Stimulated activated CD4-positive, alpha-beta T cell treated with anti-CD3 and anti-CD28 coated beads, Interleukin-15, amount 100 ng/mL, for 1 hour (primary cell): Measurements from ENCODE around the gene RCN2.
"Not testable (repeated sequence)": the region's sequence is repeated elsewhere in the genome, so short reads cannot be mapped to it uniquely, and the experiment has no call there.

ENCODE experiments used
- DNase-seq, 2 donors: peaks; one replicate each; pipeline ENCODE4 v3.0.0-alpha.2; 2020; ENCODE audit warnings: low read depth in 1 of 2, low spot score in 1 of 2

Gene RCN2, protein sequence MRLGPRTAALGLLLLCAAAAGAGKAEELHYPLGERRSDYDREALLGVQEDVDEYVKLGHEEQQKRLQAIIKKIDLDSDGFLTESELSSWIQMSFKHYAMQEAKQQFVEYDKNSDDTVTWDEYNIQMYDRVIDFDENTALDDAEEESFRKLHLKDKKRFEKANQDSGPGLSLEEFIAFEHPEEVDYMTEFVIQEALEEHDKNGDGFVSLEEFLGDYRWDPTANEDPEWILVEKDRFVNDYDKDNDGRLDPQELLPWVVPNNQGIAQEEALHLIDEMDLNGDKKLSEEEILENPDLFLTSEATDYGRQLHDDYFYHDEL

GRCh38 chr15:76931397-76932134 lies at the start of gene RCN2:
Gene RCN2, plus strand, starts transcription at chr15:76931749. Its CDS starts 93 bp downstream, at chr15:76931842.
- DNase-seq: peak; percentile 87 to 88

DNA sequence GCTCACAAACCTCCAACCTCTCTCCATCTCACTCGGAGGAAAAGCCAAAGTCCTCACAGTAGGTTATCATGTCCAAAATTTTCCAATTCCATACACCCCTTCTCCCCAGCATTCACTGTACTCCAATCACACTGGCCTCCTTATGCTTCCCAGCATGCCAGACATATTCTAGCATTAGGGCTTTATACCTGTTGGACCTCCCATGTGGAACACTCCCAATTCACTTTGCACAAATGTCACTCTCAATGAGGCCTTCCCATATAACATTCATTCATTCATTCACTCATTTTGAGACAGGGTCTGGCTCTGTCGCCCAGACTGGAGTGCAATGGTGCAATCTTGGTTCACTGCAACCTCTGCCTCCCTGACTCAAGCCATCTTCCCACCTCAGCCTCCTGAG lies 46.3 kb upstream of the RCN2 start:
- no peak for DNase-seq

DNA sequence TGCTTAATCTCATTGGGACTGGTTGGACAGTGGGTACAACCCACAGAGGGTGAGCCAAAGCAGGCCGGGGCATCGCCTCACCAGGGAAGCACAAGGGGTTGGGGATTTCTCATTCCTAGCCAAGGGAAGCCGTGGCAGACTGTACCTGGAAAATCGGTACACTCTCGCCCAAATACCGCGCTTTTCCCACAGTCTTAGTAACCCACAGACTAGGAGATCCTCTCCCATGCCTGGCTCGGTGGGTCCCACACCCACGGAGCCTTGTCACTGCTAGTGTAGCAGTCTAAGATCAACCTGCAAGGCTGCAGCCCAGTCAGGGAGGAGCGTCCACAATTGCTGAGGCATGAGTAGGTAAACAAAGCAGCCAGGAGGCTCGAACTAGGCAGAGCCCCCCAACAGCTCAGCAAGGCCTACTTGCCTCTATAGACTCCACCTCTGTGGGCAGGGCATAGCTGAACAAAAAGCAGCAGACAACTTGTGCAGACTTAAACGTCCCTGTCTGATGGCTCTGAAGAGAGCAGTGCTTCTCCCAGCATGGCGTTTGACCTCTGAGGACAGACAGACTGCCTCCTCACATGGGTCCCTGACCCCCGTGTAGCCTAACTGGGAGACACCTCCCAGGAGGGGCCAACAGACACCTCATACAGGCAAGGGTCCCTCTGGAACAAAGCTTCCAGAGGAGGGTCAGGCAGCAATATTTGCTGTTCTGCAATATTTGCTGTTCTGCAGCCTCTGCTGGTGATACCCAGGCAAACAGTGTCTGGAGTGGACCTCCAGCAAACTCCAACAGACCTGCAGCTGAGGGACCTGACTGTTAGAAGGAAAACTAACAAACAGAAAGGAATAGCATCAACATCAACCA lies 44.0 kb upstream of the RCN2 start:
- not testable (repeated sequence) for DNase-seq

DNA sequence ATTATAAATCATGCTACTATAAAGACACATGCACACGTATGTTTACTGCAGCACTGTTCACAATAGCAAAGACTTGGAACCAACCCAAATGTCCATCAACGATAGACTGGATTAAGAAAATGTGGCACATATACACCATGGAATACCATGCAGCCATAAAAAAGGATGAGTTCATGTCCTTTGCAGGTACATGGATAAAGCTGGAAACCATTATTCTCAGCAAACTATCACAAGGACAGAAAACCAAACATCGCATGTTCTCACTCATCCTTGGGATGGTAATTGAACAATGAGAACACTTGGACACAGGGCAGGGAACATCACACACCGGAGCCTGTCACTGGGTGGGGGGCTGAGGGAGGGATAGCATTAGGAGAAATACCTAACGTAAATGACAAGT lies 38.7 kb upstream of the RCN2 start:
- not testable (repeated sequence) for DNase-seq

- no peak for DNase-seq
Measured at GRCh38 chr15:76894174-76894573, 37.4 kb upstream of the RCN2 start.

DNA sequence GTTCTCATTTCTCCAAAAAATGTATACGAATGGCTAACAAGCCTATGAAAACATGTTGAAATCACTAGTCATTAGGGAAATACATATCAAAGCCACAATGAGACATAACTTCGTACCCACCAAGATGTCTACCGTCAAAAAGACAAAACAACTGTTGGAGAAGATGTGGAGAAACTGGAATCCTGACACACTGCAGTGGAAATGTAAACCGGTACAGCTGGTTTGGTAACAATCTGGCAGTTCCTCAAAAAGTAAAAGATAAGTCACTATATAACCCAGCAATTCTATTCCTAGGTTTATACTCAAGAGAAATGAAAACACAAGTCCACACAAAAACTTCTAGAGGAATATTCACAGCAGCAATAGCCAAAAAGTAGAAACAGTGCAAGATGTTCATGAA lies 33.4 kb upstream of the RCN2 start:
- no peak for DNase-seq

DNA sequence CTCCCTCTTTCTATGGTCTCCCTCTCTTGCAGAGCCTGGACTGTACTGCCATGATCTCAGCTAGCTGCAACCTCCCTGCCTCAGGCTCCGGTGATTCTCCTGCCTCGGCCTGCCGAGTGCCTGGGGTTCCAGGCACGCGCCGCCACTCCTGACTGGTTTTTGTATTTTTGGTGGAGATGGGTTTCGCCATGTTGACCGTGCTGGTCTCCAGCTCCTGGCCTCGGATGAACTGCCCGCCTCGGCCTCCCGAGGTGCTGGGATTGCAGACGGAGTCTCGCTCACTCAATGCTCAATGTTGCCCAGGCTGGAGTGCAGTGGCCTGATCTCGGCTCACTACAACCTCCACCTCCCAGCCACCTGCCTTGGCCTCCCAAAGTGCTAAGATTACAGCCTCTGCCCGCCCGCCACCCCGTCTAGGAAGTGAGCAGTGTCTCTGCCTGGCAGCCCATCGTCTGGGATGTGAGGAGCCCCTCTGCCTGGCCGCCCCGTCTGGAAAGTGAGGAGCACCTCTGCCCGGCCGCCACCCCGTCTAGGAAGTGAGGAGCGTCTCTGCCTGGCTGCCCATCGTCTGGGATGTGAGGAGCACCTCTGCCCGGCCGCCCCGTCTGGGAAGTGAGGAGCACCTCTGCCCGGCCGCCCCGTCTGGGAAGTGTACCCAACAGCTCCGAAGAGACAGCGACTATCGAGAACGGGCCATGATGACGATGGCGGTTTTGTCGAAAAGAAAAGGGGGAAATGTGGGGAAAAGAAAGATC lies 32.2 kb upstream of the RCN2 start:
- not testable (repeated sequence) for DNase-seq

DNA sequence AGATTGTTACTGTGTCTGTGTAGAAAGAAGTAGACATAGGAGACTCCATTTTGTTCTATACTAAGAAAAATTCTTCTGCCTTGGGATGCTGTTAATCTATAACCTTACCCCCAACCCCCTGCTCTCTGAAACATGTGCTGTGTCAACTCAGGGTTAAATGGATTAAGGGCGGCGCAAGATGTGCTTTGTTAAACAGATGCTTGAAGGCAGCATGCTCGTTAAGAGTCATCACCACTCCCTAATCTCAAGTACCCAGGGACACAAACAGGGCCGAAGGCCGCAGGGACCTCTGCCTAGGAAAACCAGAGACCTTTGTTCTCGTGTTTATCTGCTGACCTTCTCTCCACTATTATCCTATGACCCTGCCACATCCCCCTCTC lies 31.6 kb upstream of the RCN2 start:
- DNase-seq: not testable (repeated sequence)

GRCh38 chr15:76901965-76902364 lies 29.6 kb upstream of the RCN2 start:
- no peak for DNase-seq

- DNase-seq: no peak
Measured at GRCh38 chr15:76903251-76903681, 28.3 kb upstream of the RCN2 start.

DNA sequence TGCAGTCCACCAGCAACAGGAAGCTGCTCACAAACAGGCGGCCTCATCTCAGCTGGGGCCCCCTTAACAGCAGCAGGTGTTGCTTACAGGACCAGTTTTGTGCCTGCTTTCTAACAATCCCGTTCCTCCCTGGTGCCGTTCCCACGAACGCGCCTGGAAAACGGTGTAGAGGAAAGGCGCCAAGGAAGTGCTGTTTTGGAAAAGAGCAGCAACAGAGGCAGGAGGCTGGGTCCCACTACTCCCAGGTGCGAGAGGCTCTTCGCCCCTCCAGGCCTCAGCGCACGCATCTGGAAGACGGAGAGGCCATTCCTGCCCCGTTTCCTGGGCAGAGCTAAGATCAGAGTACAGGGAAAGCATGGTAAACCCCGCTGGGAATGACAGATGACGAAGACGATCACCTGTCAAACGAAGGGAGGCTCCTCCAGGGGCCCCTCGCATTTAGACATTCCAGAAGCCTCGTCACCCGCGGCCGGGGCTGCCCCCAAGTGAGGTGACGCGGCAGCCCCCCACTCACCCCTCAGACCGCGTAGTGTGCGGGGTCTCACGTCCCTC lies 27.0 kb upstream of the RCN2 start:
- DNase-seq: no peak

GRCh38 chr15:76905013-76905839 lies 26.3 kb upstream of the RCN2 start, which contains the start of gene SCAPER:
Gene SCAPER, minus strand, starts transcription at chr15:76905340. Its CDS starts 21,523 bp downstream, at chr15:76883817.
- peak; percentile 84 to 90 for DNase-seq

DNA sequence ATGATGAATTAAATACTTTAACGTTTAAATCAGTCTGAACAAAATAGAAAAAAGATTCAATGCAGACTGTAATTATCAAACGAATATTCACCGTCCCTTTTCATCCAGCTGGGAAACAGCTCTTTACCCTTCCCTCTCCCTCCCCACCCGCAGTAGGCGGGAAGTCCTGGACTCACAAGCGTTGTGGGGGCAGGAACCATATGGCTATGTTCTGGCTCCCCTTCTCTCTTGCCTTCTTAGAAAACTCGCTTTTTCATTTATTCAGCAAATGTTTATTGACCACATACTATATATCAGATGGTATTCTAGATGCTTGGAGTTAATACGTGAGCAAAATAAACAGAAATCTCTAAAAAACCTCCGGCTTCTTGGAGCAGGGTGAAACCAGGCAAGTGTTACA lies 25.7 kb upstream of the RCN2 start:
- DNase-seq: no peak

GRCh38 chr15:76912430-76912829 lies 19.1 kb upstream of the RCN2 start:
- no peak for DNase-seq

DNA sequence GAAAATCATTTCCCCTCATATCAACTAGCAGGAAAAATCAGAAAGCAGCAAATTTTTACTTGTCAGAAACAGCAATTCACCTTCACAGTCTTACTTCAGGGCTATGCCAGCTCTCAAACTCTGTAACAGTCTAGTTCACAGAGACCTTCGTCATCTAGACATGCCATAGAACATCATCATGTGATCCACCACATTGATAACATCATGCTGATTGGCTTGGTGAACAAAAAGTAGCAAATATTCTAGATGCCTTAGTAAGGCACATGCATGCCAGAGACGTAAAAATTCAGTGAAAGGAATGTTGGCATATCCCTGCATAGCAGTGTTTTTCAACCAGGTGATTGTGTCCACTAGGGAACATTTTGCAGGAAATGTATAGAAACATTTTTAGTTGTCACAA lies 17.8 kb upstream of the RCN2 start:
- no peak for DNase-seq

GRCh38 chr15:76916369-76916768 lies 15.2 kb upstream of the RCN2 start:
- DNase-seq: no peak

GRCh38 chr15:76928201-76928600 lies 3.3 kb upstream of the RCN2 start:
- no peak for DNase-seq

DNA sequence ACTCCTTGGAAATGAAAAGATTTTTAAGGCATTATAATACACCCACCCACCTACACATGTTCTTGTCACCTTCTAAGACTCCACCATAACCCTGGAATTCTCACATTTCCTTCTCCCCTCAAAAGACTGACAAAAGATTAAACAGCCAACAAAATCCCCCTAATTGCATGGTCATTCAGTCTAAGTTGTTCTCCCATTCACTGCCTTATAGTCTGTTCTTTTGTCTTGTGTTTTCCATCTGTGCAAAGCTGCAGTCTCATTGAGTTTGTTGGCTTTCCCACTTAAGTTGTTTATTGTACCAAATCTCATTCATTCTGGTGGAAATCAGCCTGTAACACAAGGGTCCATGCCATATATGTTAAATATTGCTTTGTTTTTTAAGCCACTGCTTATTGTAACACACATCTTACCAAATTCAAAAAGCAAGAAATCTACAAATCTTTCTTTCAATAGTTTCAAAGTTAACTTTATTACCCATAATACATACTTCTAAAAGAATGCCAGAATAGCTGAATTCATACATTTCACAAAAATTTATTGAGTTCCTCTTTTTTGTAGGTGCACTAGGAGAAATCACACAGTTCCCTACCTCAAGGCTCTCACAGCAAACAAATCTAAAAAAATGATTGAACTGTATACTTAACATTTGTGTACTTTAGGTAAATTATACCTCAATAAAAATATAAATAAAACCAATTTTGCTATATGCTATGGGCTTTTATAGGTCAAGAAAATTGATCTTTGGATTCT lies 2.4 kb upstream of the RCN2 start:
- DNase-seq: no peak

DNA sequence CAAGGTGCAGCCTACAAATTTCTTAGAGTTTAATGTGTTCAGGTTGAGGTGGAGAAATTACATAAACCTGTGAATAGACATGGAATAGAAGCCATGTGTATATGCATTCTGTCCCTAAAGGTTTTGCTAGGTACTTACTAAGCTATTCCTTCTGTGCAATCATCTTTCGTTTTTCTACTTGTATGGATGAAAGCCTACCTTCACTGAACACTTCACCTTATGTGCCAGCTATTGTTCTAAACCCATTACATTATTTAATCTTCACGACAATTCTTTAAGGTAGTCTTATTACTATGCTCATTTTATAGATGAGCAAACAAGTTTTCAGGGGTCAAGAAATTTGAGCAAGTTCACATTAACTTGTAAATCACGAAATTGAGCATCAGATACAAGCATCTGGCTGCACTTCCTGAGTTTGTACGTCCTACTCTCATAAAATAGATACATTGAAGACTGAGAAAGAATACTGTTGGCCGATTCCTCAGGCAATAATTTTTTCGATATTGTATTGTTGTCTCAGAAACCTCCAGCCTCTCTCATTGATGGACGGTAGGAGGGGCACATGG lies 635 bp upstream of the RCN2 start:
- no peak for DNase-seq
